GM10266 (cell line): Measurements from ENCODE around the gene MINDY3.

Experiments used
- DNase-seq: peaks from one replicate; pipeline ENCODE4 v3.0.0; 2012; ENCODE audit errors: extremely low spot score
- CTCF ChIP-seq: IDR thresholded peaks from 2 replicates; pipeline ENCODE4 v1.5.1; 2012; ENCODE audit warnings: mild to moderate bottlenecking, low read depth; ENCODE audit not compliant: control insufficient read depth, insufficient read depth; ENCODE audit errors: missing control alignments

MINDY3 gene

GRCh38 chr10:15758618-15759017, 101.7 kb downstream of the MINDY3 start:
- no peak for TF ChIP-seq CTCF

DNA sequence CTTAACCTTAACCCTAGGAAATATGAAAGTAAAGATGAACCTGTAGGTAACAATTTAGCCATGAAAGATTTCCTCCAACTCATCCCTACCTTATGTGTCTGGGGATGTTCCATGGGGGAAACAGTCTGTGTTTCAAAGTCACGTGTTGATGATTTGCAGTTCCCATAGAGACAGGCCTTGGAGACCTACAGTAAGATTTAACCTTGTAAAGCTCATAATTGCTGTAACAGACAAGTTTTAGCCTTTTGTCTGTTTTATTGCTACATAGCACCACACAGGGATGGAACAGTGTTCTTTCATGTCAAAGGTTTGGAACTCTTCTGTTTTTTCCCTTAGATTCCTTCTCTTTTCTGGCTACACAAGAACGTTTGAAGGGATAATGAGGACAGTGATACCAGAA, 105.4 kb downstream of the MINDY3 start:
- TF ChIP-seq CTCF: no peak
- DNase-seq: no peak

More at GRCh38 chr10:15758618-15759017, 101.7 kb downstream of the MINDY3 start:
- no peak for DNase-seq

GRCh38 chr10:15751046-15751445, 109.3 kb downstream of the MINDY3 start:
- no peak for DNase-seq
- TF ChIP-seq CTCF: no peak

- no peak for TF ChIP-seq CTCF
- DNase-seq: no peak
Observed at GRCh38 chr10:15748126-15748525, 112.2 kb downstream of the MINDY3 start.

- no peak for TF ChIP-seq CTCF
- no peak for DNase-seq
Observed at GRCh38 chr10:15747632-15748031, 112.7 kb downstream of the MINDY3 start.

GRCh38 chr10:15745751-15746150, 114.6 kb downstream of the MINDY3 start:
- DNase-seq: no peak
- TF ChIP-seq CTCF: no peak

GRCh38 chr10:15744217-15744865, 116.0 kb downstream of the MINDY3 start:
- DNase-seq: peak; percentile 47
- TF ChIP-seq CTCF: peak; percentile 60
